Stomach (tissue), 4 donors: Measurements from ENCODE around the gene NLGN1.

ENCODE experiments used
- CTCF ChIP-seq, 7 experiments: fragments of 450-650 bp in 4 of 7; fragments of 200-600 bp in 3 of 7; sonication (generic) in 3 of 7; IDR thresholded peaks; one replicate each; pipeline ENCODE4 v1.5.1; 2016 to 2019; ENCODE audit warnings: antibody characterized with exemption in 7 of 7, control low read depth in 2 of 7, mild to moderate bottlenecking in 1 of 7
- EP300 ChIP-seq: sonication (generic); formaldehyde crosslinking; IDR thresholded peaks from one replicate; pipeline ENCODE4 v1.6.1; 2017; ENCODE audit warnings: antibody characterized with exemption
- POLR2AphosphoS5 ChIP-seq, 3 donors: sonication (generic); formaldehyde crosslinking; IDR thresholded peaks; one replicate each; pipeline ENCODE4 v1.6.1; 2016; ENCODE audit warnings: antibody characterized with exemption in 3 of 3

- TF ChIP-seq POLR2AphosphoS5 (IDR thresholded peaks at IDR 0.05) (no peak), EP300 (no peak), CTCF (IDR thresholded peaks at IDR 0.05) (no peak)
These were observed 67.6 kb downstream of the NLGN1 start for GRCh38 chr3:173465112-173465511.
